Neural progenitor cell (in vitro differentiated cells): ENCODE data around the gene C19orf33. TPM values are rescaled to one million over a fixed set of nuclear protein-coding genes. Genes with fewer than 3 reads are reported as not detected.

Source experiments
- DNase-seq: peaks from one replicate; pipeline ENCODE4 v3.0.0-alpha.2; 2016; ENCODE audit warnings: low spot score
- H2AFZ ChIP-seq: fragments of 200-600 bp; sonication (generic); replicated peaks from 2 replicates; pipeline ENCODE4 v1.6.1; 2016; ENCODE audit warnings: antibody characterized with exemption
- H3F3A ChIP-seq: fragments of 200-600 bp; sonication (generic); 2 replicates; pipeline ENCODE4 v1.6.1; 2016; ENCODE audit warnings: antibody characterized with exemption, low read depth
- H3K27ac ChIP-seq: fragments of 200-600 bp; sonication (generic); 2 replicates; pipeline ENCODE4 v1.5.1; 2016; ENCODE audit warnings: mild to moderate bottlenecking
- H3K27me3 ChIP-seq: fragments of 200-600 bp; sonication (generic); 2 replicates; pipeline ENCODE4 v1.6.1; 2016; ENCODE audit warnings: mild to moderate bottlenecking, moderate library complexity
- H3K36me3 ChIP-seq: fragments of 200-600 bp; sonication (generic); 2 replicates; pipeline ENCODE4 v1.5.1; 2016
- H3K4me1 ChIP-seq: fragments of 200-600 bp; sonication (generic); 2 replicates; pipeline ENCODE4 v1.6.1; 2016; ENCODE audit warnings: mixed run types
- H3K4me2 ChIP-seq: fragments of 200-600 bp; sonication (generic); 2 replicates; pipeline ENCODE4 v1.6.1; 2016
- H3K4me3 ChIP-seq: fragments of 200-600 bp; sonication (generic); 2 replicates; pipeline ENCODE4 v1.5.1; 2016
- H3K79me2 ChIP-seq: fragments of 200-600 bp; sonication (generic); 2 replicates; pipeline ENCODE4 v1.6.1; 2016; ENCODE audit warnings: low read depth
- H3K9ac ChIP-seq: fragments of 200-600 bp; sonication (generic); 2 replicates; pipeline ENCODE4 v1.6.1; 2016
- H3K9me3 ChIP-seq: fragments of 200-600 bp; sonication (generic); 2 replicates; pipeline ENCODE4 v1.5.1; 2016; ENCODE audit warnings: low read depth
- H4K20me1 ChIP-seq: fragments of 200-600 bp; sonication (generic); 2 replicates; pipeline ENCODE4 v1.6.1; 2016; ENCODE audit warnings: low read depth
- H3K27ac Mint-ChIP-seq: 3 replicates; pipeline ENCODE4 v1.8.0; 2021; ENCODE audit warnings: mixed read lengths
- H3K27me3 Mint-ChIP-seq: 2 replicates; pipeline ENCODE4 v1.8.0; 2022; ENCODE audit warnings: low read depth, mild to moderate bottlenecking, inconsistent platforms, moderate library complexity, mixed read lengths; ENCODE audit not compliant: insufficient read depth
- H3K36me3 Mint-ChIP-seq: 3 replicates; pipeline ENCODE4 v1.8.0; 2021; ENCODE audit warnings: mixed read lengths
- H3K4me1 Mint-ChIP-seq: 3 replicates; pipeline ENCODE4 v1.8.0; 2021; ENCODE audit warnings: mixed read lengths
- H3K4me3 Mint-ChIP-seq: 3 replicates; pipeline ENCODE4 v1.8.0; 2021; ENCODE audit warnings: mild to moderate bottlenecking, moderate library complexity, mixed read lengths
- H3K9me3 Mint-ChIP-seq: 3 replicates; pipeline ENCODE4 v1.8.0; 2020; ENCODE audit warnings: mixed read lengths
- EZH2 ChIP-seq: fragments of 200-600 bp; sonication (generic); IDR thresholded peaks from 2 replicates; pipeline ENCODE4 v1.6.1; 2017; ENCODE audit warnings: antibody characterized with exemption, mild to moderate bottlenecking, moderate library complexity
- EZH2phosphoT487 ChIP-seq: fragments of 200-600 bp; sonication (generic); IDR thresholded peaks from 2 replicates; pipeline ENCODE4 v1.6.1; 2017; ENCODE audit warnings: antibody characterized with exemption
- total RNA-seq: library from RNA; depleted of rRNA; stranded (reverse); fragments of >200 nt; gene quantifications from 2 replicates; pipeline ENCODE4 v1.2.3, GENCODE V29; 2015; ENCODE audit warnings: low replicate concordance
- TF ChIP-seq, protein P1 (sequence below): fragments of 200-600 bp; sonication (generic); IDR thresholded peaks from 2 replicates; pipeline ENCODE4 v1.5.1; 2017; ENCODE audit warnings: antibody characterized with exemption, mild to moderate bottlenecking

Gene C19orf33
- total RNA-seq, 1 donor from 2014 or later, result not detected

DNA sequence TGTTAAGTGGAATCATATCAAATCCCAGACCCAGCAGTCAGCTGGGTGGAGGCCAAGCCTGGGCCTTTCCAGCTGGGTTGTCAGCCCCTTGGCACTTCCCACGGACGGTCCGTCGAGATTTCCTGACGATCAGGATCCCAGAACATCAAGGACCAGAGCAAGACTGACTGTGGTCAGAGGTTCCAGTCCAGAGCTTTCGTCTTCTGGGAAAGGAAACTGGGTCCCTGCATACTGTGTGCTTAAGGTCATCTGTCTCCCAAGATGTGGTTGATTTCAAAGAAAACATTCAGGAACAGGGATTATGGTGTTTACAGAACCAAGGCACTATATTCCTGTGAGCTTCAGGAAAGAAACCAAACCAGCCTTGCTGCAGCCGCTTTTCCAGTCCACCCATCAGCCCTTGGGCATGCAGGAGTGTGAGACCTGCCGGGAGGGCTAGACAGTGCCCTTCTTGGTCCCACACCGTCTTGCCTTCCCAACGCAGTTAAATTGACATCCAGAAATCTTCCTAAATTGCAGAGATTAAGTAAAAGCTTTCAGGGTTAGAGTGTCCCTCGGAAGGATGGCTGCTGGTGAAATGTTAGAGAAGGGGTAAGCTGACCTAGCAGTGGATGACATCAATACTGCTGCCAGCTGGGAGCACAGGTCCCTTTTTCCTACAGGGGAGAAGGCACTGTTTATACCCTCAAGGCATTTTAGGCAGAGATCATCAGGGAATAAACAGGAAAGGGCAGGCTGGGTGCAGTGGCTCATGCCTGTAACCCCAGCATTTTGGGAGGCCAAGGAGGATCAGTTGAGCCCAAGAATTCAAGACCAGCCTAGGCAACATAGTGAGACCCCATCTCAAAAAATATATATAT, 5.0 kb upstream of the C19orf33 start:
- no peaks in the 10 kb centered on the region for H3K4me1 ChIP-seq
- H4K20me1 ChIP-seq, result no peaks in the 10 kb centered on the region
- no peak overlapping the region for H3K4me3 ChIP-seq
- Mint-ChIP-seq H3K4me3 (no peak overlapping the region), H3K9me3 (no peaks in the 10 kb centered on the region), H3K27ac (no peak overlapping the region), H3K27me3 (no peaks in the 10 kb centered on the region), H3K4me1 (peaks cover 9% of the 10 kb centered on the region), H3K36me3 (no peaks in the 10 kb centered on the region)
- no peaks in the 10 kb centered on the region for H3K9me3 ChIP-seq
- H3F3A ChIP-seq, result peaks cover under 1% of the 10 kb centered on the region
- H3K4me2 ChIP-seq, result no peak overlapping the region
- no peaks in the 10 kb centered on the region for H3K79me2 ChIP-seq
- H3K27me3 ChIP-seq, result peaks cover 11% of the 10 kb centered on the region
- no peak overlapping the region for H2AFZ ChIP-seq
- H3K27ac ChIP-seq, result no peak overlapping the region
- no peak for DNase-seq
- no peak overlapping the region for H3K9ac ChIP-seq
- no peaks in the 10 kb centered on the region for H3K36me3 ChIP-seq
- TF ChIP-seq, protein P1, sequence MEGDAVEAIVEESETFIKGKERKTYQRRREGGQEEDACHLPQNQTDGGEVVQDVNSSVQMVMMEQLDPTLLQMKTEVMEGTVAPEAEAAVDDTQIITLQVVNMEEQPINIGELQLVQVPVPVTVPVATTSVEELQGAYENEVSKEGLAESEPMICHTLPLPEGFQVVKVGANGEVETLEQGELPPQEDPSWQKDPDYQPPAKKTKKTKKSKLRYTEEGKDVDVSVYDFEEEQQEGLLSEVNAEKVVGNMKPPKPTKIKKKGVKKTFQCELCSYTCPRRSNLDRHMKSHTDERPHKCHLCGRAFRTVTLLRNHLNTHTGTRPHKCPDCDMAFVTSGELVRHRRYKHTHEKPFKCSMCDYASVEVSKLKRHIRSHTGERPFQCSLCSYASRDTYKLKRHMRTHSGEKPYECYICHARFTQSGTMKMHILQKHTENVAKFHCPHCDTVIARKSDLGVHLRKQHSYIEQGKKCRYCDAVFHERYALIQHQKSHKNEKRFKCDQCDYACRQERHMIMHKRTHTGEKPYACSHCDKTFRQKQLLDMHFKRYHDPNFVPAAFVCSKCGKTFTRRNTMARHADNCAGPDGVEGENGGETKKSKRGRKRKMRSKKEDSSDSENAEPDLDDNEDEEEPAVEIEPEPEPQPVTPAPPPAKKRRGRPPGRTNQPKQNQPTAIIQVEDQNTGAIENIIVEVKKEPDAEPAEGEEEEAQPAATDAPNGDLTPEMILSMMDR, result no peak
- TF ChIP-seq EZH2phosphoT487 (no peak), EZH2 (no peak)

DNA sequence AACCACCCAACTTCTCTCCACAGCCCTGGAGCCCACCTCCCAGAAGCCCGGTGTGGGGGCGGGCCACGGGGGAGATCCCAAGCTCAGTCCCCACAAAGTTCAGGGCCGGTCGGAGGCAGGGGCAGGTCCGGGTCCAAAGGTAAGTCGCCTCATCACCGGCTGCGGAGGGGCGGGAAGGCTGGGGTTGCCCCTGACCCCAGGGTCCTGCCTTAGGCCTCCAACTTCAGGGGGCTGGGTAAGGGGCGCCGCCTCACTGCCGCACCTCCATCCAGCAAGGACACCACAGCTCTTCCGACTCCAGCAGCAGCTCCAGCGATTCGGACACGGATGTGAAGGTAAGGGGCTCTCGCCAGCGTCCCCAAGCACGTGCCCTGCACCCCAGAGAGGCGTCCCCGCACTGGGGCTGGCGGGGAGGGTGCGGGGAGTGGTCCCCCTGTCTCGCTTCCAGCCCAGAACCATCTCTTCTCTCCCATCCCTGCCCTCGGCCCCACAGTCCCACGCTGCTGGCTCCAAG, 358 bp downstream of the C19orf33 start:
- H3K27ac ChIP-seq, result no peak overlapping the region
- no peak overlapping the region for H3K27ac Mint-ChIP-seq

GRCh38 chr19:38304866-38305429, 897 bp downstream of the C19orf33 start:
- H2AFZ ChIP-seq, result no peak overlapping the region
- no peaks in the 10 kb centered on the region for H3K36me3 ChIP-seq
- H3K27ac ChIP-seq, result no peak overlapping the region
- H3K4me3 ChIP-seq, result peak overlapping the region; percentile 26
- H3K9me3 ChIP-seq, result no peaks in the 10 kb centered on the region
- H3K9ac ChIP-seq, result no peak overlapping the region
- Mint-ChIP-seq H3K4me1 (peaks cover 5% of the 10 kb centered on the region), H3K27ac (no peak overlapping the region), H3K27me3 (peaks cover 4% of the 10 kb centered on the region), H3K4me3 (no peak overlapping the region), H3K9me3 (no peaks in the 10 kb centered on the region), H3K36me3 (no peaks in the 10 kb centered on the region)
- H4K20me1 ChIP-seq, result peaks cover 3% of the 10 kb centered on the region
- peak overlapping the region; percentile 69 for H3K4me2 ChIP-seq
- TF ChIP-seq EZH2phosphoT487 (no peak), EZH2 (no peak)
- peak; percentile 96 for DNase-seq
- H3K79me2 ChIP-seq, result no peaks in the 10 kb centered on the region
- H3F3A ChIP-seq, result peaks cover 15% of the 10 kb centered on the region
- peaks cover 5% of the 10 kb centered on the region for H3K4me1 ChIP-seq
- H3K27me3 ChIP-seq, result peaks cover 17% of the 10 kb centered on the region

More for the DNA sequence above, 358 bp downstream of the C19orf33 start:
- no peaks in the 10 kb centered on the region for H3K9me3 Mint-ChIP-seq
- H3K4me1 Mint-ChIP-seq, result peaks cover 5% of the 10 kb centered on the region
- Histone ChIP-seq H3K36me3 (no peaks in the 10 kb centered on the region), H3K9me3 (no peaks in the 10 kb centered on the region), H3K79me2 (no peaks in the 10 kb centered on the region), H2AFZ (no peak overlapping the region), H3F3A (peaks cover 15% of the 10 kb centered on the region), H3K9ac (no peak overlapping the region), H3K27me3 (peaks cover 17% of the 10 kb centered on the region), H3K4me3 (peak overlapping the region; percentile 26), H3K4me1 (peaks cover 5% of the 10 kb centered on the region), H4K20me1 (peaks cover 3% of the 10 kb centered on the region), H3K4me2 (peak overlapping the region; percentile 69)
- H3K36me3 Mint-ChIP-seq, result no peaks in the 10 kb centered on the region
- H3K4me3 Mint-ChIP-seq, result no peak overlapping the region
- TF ChIP-seq, protein P1, result no peak
- TF ChIP-seq EZH2 (no peak), EZH2phosphoT487 (no peak)
- DNase-seq, result no peak
- peaks cover 4% of the 10 kb centered on the region for H3K27me3 Mint-ChIP-seq
